Skeletal muscle cell (primary cell): ENCODE results near the gene TCF7.

Source experiments
- DNase-seq: peaks from one replicate; pipeline ENCODE4 v3.0.0-alpha.2; 2010; ENCODE audit warnings: low read depth
- H3K4me3 ChIP-seq: 2 replicates; pipeline ENCODE4 v1.5.1; 2011; ENCODE audit warnings: low read depth, mild to moderate bottlenecking, control low read depth, low read length, moderate library complexity

The TCF7 gene

DNA sequence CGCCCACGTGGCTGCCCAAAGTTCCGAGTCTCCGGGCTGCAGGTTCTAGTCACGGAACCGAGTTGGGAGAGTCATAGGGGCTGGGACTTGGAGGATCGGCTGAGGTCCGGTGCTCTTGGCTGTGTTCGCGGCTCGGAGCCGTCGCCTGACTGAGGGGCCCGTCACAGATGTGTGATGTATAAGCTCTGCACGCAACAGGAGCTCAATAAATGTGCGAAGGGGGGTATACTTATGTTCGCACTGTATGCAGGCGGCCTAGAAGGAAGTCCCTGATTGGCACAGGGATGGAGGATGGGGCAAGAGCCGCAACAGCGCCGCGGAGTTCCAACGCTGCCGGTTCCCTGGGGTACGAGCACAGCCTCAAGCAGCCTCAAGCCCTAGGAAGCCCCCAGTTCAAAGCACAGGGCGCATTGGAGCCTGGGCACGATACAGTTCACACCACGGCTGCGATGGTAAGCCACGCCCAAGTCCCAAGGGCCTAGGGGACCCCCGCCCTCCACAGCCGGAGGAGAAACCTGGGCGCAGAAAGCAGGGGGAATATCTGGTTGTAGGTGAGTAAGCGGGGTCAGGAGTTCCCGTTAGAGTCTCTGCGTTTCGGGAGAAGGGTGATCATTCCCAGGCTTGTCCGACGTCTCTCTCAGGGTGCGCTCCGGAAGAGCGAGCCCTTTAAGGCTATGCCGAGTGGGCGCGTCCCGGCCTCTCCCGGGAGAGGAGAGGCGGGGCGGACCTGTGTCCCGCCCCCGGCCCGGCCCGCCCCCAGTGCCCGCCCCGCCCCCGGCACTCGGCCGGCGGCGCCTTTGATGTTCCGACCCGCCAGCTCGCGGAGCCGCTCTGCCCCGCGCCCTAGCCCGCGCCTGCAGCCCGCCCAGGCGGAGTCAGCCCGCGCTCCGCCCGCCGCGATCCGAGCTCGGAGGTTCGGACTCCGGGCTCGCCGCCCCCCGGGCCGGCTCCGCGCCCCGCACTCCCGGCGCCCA is at the start of gene TCF7:
TCF7 (plus strand) TSS at position 780 of the 974 bp plus-strand sequence. CDS start 226 bp downstream, outside the sequence.
- H3K4me3 ChIP-seq = peak within 1 kb of the TSS; percentile 52
- peak; percentile 26 for DNase-seq

DNA sequence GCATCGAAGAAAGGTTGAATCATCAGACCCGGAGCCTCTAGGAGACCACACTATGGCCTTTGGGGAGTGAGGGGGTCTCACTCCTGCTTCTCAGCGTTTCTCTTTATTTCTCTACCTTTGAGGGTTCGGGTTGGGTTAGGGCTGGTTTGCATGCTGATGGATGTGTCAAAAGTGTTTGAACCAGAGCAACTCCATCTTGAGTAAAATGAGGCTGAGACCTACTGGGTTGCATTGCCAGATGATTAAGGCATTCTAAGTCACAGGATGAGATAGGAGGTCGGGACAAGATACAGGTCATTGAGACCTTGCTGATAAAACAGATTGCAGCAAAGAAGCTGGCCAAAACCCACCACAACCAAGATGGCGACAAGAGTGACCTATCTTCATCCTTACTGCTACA is 44.9 kb upstream of the TCF7 start:
- DNase-seq = no peak
- H3K4me3 ChIP-seq = no peak overlapping the region

DNA sequence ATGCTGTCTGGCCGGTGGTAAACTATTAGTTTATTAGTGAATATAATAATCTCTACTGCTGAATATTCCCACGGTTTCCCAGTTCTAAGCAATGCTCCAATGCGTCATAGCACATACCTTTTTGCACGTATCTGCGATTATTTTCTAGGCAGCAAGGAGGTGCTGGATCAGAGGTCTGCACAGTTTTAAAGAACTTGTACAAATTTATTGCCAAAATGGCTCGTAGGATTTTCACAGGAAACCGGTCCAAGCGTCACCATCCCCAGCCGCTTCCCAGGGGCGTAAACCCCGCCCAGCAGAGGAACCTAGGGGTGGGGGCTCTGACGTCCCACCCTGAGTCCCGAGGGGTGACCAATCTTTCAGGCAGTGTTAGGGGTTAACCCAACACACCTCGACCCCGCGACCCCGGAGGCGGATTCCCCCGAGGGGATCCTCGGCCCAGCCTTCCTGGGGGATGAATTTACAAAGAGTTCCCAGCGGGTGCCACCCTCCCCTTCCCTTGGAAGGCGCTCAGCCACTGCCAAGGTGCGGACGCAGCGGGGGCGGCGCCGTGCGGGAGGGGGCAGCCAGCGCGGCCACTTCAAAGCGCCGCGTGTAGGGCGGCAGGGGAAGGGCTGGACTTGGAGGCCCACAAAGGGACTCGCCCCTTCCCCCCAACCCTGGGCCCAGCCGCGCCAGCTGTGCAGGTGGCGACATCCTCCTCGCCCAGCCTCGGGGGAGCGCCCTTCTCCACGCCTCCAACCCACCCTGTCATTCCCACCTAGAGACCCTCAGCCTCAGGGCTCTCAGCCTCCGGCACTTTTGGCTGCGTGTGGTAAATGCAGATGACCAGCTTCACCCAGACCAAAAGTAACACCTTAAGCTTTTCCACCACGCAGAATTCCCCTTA is 43.5 kb upstream of the TCF7 start:
- no peak for DNase-seq
- H3K4me3 ChIP-seq = peak overlapping the region; percentile 39

- DNase-seq = no peak
- no peak overlapping the region for H3K4me3 ChIP-seq
Measured at GRCh38 chr5:134071614-134072207, 42.8 kb upstream of the TCF7 start.

DNA sequence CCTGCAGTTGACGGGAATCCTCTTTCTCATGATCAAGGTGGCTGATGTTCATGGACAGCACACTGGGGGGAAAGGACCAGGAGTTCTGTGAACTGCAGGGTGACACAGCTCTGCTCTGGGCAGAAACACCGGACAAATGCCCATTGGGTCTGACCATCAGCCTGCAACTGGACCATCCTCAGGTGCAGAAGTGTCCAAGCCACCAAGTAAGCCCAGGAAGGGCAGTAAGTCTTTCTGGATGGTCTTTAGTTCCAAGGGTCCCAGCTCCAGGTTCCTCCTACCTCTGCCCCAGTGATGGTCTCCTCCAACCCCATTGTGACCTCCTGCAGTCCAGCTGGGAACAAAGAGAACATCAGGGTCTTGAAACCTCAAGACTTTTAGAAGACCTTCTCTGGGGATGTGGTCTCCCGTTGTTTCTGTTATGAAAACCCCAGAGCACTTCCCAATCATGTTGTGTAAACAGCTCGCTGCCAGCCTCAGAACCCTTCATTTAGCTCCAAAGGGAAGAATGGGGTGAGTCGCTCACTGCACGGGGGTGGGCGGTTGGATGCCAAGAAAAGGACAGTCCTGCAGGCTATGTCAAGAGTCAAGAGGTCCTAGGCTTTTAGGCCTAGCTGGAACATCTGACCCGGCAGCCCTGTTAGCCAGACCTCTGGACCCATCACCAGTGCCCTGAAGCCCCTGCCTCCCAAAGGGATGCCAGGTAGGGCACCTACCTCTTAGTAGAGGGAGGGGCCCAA is 41.8 kb upstream of the TCF7 start:
- no peak overlapping the region for H3K4me3 ChIP-seq
- no peak for DNase-seq

- no peak overlapping the region for H3K4me3 ChIP-seq
- DNase-seq = no peak
Measured at GRCh38 chr5:134073404-134073803, 41.1 kb upstream of the TCF7 start.

GRCh38 chr5:134075102-134075501 is 39.4 kb upstream of the TCF7 start:
- no peak for DNase-seq
- H3K4me3 ChIP-seq = no peak overlapping the region

GRCh38 chr5:134077926-134078580 is 36.4 kb upstream of the TCF7 start:
- no peak overlapping the region for H3K4me3 ChIP-seq
- no peak for DNase-seq

DNA sequence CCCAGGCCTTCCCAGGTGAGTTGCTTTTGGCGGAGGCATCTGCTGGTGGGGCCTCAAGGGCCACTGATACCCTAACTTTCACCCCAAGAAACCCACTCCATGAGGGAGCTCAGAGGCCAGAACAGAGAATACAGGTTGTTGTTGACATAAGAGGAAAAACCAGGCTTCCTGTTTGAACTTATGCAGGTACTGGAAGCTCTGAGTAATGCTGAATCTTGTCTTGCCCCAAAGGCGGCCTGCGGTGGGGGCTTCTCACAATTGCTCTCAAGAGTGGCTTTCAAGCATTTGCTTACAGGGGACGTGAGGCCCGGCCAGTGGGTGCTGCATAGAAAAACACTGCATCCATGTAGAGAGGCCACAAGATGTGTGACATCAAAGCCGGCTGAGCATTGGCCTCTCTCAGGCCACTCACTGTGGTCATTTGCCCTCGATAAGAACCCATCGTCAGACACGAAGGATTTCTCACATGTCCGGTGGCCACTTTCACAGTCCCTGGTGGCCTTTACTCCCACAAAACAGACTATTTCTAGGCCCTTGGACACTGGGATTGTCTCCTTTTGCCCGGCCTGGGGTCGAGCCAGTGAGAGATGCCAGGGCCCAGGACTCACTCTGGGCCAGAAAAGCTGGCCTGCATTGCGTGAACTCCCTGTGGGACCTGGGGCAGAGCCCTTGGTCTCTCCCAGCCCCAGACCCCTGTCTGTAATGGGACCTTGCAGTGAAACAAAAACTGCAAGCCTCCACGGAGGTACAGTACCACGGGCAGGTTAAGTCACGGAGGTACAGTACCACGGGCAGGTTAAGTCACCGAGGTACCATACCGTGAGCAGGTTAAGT is 34.5 kb upstream of the TCF7 start:
- DNase-seq = no peak
- H3K4me3 ChIP-seq = no peak overlapping the region

GRCh38 chr5:134082264-134082992 is 32.1 kb upstream of the TCF7 start:
- DNase-seq = no peak
- no peak overlapping the region for H3K4me3 ChIP-seq

DNA sequence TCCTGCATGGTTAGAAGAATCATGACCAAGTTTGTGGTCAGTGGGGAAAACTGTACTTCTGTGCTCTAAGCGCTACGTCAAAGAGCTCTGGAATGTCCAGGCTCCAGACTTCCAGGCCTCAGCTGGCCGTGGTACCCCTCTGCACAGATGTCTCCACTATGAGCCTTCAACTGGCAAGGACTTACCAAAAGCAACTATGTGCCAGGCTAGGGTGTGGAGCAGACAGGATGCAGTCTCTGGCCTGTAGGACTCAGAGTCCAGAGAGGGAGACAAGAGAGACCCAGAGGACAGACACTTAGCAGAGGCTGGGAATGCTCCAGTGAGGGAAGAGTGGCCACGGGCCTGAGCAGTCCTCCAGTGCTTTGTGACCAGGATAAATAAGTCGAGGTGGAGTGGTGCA is 31.0 kb upstream of the TCF7 start:
- DNase-seq = no peak
- no peak overlapping the region for H3K4me3 ChIP-seq

- H3K4me3 ChIP-seq = no peak overlapping the region
- no peak for DNase-seq
Measured at GRCh38 chr5:134084022-134084565, 30.4 kb upstream of the TCF7 start.

DNA sequence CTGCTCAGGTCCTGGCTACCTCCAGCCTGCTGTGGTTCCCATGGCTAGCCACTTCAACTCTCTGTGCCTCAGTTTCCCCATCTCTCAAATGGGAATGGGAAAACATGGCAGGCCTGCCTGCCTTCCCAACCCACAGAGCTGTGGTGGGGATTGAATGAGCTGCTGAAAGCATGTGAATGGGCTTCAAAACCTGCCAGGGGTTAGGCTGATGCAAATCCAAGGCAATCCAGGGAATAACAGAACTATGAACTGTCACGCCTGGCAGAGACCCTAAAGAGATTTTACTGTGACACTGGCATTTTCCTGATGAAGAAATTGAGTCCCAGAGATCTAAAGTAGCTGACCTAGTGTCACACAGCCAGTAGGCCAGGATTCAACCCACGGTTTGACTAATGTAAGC is 29.9 kb upstream of the TCF7 start:
- DNase-seq = no peak
- no peak overlapping the region for H3K4me3 ChIP-seq

- H3K4me3 ChIP-seq = no peak overlapping the region
- DNase-seq = no peak
Measured at GRCh38 chr5:134085411-134085810, 29.1 kb upstream of the TCF7 start.

DNA sequence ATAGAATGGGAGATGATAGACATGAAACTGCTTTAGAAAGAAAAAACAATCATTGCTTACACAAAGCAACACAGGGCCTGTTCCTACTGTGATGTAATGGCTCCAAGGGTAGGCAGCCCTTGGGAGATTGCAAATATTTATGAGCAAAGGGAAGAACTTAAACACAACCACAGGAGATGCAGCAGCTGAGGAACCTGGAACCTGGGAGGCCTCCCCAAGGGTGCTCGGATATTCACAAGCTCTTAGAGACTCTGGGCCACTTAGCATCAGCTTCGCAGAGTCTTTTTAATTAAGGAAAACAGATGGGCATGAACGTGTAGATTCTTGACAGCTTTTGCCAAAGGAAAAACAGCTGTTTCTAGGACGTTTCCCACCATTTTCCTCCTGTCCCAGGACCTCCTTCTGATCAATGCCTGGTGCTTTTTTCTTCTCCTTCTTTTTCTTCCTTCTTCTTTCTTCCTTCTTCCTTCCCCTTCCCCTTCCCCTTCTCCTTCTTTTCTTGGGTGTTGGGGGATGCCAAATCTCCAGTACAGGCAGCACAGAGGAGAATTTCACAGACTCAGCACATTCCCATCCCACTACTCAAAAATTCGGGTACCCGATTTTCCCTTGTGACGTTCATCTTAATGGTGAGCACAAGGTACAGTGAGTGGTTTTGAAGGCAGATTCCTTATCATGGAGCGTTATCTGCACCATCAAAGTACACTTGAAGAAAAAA is 28.1 kb upstream of the TCF7 start:
- no peak for DNase-seq
- H3K4me3 ChIP-seq = no peak overlapping the region

DNA sequence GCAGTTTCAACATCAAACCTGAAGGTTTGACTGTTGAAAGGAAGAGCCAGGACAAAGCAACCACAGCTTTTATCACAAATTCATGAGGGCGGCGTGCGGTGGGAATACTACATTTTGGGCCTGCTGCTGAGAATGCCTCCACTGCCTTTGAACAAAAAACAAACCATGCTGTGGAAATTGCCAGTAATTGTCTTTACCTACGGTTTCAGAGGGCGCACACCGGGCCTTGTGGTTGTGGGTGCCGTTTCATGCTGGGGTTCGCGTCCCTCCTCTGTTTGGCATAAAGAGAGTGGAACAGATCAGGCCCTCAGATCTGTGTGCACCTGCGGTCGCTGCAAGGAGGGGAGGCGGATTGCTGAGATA is 27.6 kb upstream of the TCF7 start:
- no peak for DNase-seq
- no peak overlapping the region for H3K4me3 ChIP-seq

DNA sequence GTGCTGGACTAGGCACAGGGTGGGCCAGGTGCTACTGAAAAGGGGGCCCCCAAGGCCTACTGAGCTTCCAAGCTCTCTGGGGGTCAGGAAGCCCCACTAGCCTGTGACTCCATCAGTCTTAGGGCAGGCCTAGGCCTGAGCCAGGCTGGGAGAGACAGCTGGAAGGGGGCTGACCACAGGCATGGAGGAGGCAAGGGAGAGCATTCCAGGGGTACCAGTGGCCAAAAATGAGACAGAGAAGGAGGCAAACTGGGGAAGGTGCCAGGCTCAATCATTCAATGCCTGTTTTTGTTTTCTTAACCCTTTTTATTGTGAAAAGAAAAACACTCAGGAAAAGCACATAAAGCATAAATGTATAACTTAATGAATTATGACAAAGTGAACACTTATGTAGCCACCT is 26.2 kb upstream of the TCF7 start:
- DNase-seq = no peak
- H3K4me3 ChIP-seq = no peak overlapping the region
